DND-41 (cell line): ENCODE results near the gene NKX1-2.

Experiments used
- ATAC-seq: fragments of 200-7000 bp; cut with Tn5 transposase; 3 replicates; pipeline ENCODE4 v1.9.1; 2021; ENCODE audit warnings: low read depth; ENCODE audit not compliant: insufficient read depth
- DNase-seq: peaks from one replicate; pipeline ENCODE4 v3.0.0-alpha.2; 2020
- H2AFZ ChIP-seq: 2 replicates; pipeline ENCODE4 v1.6.0; 2012; ENCODE audit warnings: low read depth, low read length
- H3K27ac ChIP-seq: 2 replicates; pipeline ENCODE4 v1.5.1; 2012; ENCODE audit warnings: low read length, inconsistent platforms
- H3K27me3 ChIP-seq: fragments of 200-600 bp; sonication (generic); 2 replicates; pipeline ENCODE4 v1.6.0; 2012; ENCODE audit warnings: low read length, mild to moderate bottlenecking, inconsistent platforms; ENCODE audit not compliant: insufficient read depth, poor library complexity
- H3K36me3 ChIP-seq: 2 replicates; pipeline ENCODE4 v1.5.1; 2012; ENCODE audit warnings: low read length, inconsistent platforms; ENCODE audit not compliant: insufficient read depth
- H3K4me1 ChIP-seq: 2 replicates; pipeline ENCODE4 v1.5.1; 2012; ENCODE audit warnings: mild to moderate bottlenecking, low read length; ENCODE audit not compliant: insufficient read depth
- H3K4me2 ChIP-seq: 2 replicates; pipeline ENCODE4 v1.6.0; 2012; ENCODE audit warnings: mild to moderate bottlenecking, moderate library complexity, low read length, inconsistent platforms; ENCODE audit not compliant: insufficient read depth
- H3K4me3 ChIP-seq, 2 experiments: fragments of 200-600 bp in 1 of 2; shearing (Covaris generic) in 1 of 2; 2 replicates each; pipeline ENCODE4 v1.5.1; 2012 to 2016; ENCODE audit warnings: inconsistent platforms in 2 of 2, low read length in 2 of 2, mild to moderate bottlenecking in 2 of 2, low read depth in 1 of 2, moderate library complexity in 1 of 2
- H3K79me2 ChIP-seq: 2 replicates; pipeline ENCODE4 v1.6.0; 2012; ENCODE audit warnings: low read length, inconsistent platforms; ENCODE audit not compliant: insufficient read depth
- H3K9ac ChIP-seq: 2 replicates; pipeline ENCODE4 v1.6.0; 2012; ENCODE audit warnings: low read depth, mild to moderate bottlenecking, inconsistent platforms, low read length, moderate library complexity
- H3K9me3 ChIP-seq: 2 replicates; pipeline ENCODE4 v1.5.1; 2012; ENCODE audit warnings: low read length, moderate library complexity, mild to moderate bottlenecking, inconsistent platforms; ENCODE audit not compliant: insufficient read depth, severe bottlenecking
- H4K20me1 ChIP-seq: 2 replicates; pipeline ENCODE4 v1.6.0; 2012; ENCODE audit warnings: low read length; ENCODE audit not compliant: insufficient read depth
- CTCF ChIP-seq: IDR thresholded peaks from 2 replicates; pipeline ENCODE4 v1.5.1; 2012; ENCODE audit warnings: borderline replicate concordance, low read length, moderate library complexity, mild to moderate bottlenecking; ENCODE audit not compliant: poor library complexity, severe bottlenecking; ENCODE audit errors: extremely low read depth
- EZH2 ChIP-seq: IDR thresholded peaks from 3 replicates; pipeline ENCODE4 v1.6.1; 2012; ENCODE audit warnings: borderline replicate concordance, low read depth, mild to moderate bottlenecking, moderate library complexity, low read length, inconsistent platforms; ENCODE audit not compliant: severe bottlenecking

Gene NKX1-2

DNA sequence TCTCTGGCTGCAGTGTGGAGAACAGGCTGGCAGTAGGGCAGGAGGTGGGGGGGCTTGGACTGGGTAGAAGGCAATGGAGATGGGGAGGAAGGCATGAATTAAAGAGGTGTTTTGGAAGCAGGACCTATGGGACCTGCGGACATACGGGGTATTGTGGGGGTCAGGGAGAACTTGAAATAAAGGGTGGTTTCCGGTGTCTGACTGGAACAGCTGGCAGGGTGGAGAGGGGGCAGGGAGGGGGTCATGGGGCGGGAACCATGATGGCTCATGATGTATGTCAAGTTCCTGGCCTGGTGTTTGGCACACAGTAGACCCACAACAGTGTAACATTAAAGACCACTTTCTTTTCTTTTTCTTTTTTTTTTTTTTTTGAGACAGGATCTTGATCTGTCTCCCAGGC is 17.3 kb upstream of the NKX1-2 start:
- Histone ChIP-seq H3K9ac (no peak overlapping the region), H3K4me1 (peaks cover 9% of the 10 kb centered on the region)
- no peak for ATAC-seq

DNA sequence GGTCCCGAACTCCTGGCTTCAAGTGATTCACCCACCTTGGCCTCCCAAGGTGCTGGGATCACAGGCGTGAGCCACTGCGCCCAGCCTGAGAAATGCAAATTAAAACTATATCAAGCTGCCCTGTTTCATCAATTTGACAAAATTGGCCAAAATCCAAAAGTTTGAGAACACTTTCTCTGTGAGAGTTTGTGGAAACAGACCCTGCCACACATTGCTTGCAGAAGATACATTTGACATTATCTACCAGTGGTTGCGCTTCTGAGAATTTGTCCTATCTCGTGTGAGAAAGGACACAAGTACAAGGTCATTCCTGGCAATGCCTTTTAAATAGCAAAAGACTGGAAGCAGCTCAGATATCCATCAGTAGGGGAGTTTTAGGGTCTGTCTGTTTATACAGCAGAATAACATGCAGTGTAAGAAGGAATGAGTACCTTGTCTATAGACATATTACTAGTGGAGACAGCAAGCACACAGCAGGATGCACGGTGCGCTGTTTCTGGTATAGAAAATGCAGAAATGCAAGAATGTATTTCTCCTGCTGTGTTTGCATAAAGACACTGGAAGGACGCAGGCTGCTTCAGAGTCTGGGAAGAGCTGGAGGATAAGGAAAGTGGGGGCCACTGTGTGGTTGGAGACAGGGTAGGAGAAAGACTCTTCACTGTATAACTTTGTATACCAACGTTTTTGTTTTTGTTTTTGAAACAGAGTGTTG is 16.1 kb upstream of the NKX1-2 start:
- ATAC-seq, result no peak
- H3K4me1 ChIP-seq, result peaks cover 17% of the 10 kb centered on the region
- no peaks in the 10 kb centered on the region for H3K36me3 ChIP-seq
- TF ChIP-seq EZH2 (no peak), CTCF (no peak)
- H4K20me1 ChIP-seq, result peaks cover 10% of the 10 kb centered on the region
- H3K79me2 ChIP-seq, result peaks cover 5% of the 10 kb centered on the region
- DNase-seq, result no peak
- H3K27me3 ChIP-seq, result no peaks in the 10 kb centered on the region
- H3K9ac ChIP-seq, result no peak overlapping the region
- H3K4me2 ChIP-seq, result no peak overlapping the region
- no peak overlapping the region for H2AFZ ChIP-seq
- H3K9me3 ChIP-seq, result no peaks in the 10 kb centered on the region
- no peak overlapping the region for H3K27ac ChIP-seq
- H3K4me3 ChIP-seq, result no peak overlapping the region

More for the DNA sequence above, 17.3 kb upstream of the NKX1-2 start:
- no peak for TF ChIP-seq CTCF
- no peak for TF ChIP-seq EZH2
- no peaks in the 10 kb centered on the region for H3K27me3 ChIP-seq
- no peak overlapping the region for H3K27ac ChIP-seq
- H3K4me2 ChIP-seq, result no peak overlapping the region
- peaks cover 3% of the 10 kb centered on the region for H3K79me2 ChIP-seq
- H3K9me3 ChIP-seq, result no peaks in the 10 kb centered on the region
- no peak for DNase-seq
- no peak overlapping the region for H2AFZ ChIP-seq
- H3K4me3 ChIP-seq, result no peak overlapping the region
- H4K20me1 ChIP-seq, result peaks cover 10% of the 10 kb centered on the region
- no peaks in the 10 kb centered on the region for H3K36me3 ChIP-seq

DNA sequence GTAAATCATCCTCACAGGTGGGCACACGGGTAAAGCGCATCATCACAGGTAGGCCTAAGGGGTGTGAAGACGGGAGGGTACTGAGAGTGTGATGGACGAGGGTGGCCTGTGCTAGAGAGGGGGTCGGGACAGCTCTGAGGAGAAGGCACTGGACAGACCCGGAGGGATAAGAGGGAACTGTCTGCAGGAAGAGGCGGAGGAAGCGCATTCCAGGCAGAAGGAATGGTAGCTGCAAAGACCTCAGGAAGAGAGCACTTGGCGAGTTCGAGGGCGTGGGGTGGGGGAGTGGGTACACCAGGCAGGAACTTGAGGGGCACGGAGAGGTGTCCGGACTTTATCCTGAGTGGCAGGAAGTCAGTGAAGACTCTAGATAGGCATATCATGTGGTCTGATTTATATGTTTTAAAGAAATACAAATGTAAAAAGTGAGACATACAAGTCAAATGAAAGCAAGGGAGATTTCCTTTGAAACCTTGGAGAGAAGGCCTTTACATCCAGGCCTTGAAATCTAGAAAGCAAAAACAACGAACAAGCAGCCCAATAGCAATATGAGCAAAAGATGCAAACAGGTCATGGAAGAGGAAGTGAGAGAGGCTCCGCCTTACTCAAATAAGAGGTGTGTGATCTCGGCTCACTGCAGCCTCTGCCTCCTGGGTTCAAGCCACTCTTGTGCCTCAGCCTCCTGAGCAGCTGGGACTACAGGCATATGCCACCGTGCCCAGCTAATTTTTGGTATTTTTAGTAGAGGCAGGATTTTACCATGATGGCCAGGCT is 15.4 kb upstream of the NKX1-2 start:
- Histone ChIP-seq H3K9me3 (no peaks in the 10 kb centered on the region), H3K36me3 (no peaks in the 10 kb centered on the region), H3K4me3 (no peak overlapping the region), H2AFZ (no peak overlapping the region), H3K27me3 (no peaks in the 10 kb centered on the region), H4K20me1 (peaks cover 10% of the 10 kb centered on the region), H3K27ac (no peak overlapping the region), H3K4me1 (peaks cover 17% of the 10 kb centered on the region), H3K79me2 (peaks cover 5% of the 10 kb centered on the region), H3K4me2 (no peak overlapping the region), H3K9ac (no peak overlapping the region)
- DNase-seq (no peak), ATAC-seq (no peak)
- TF ChIP-seq CTCF (no peak), EZH2 (no peak)
